Measurements from ENCODE around the gene HDHD5. TPM values are rescaled to one million over a fixed set of nuclear protein-coding genes. Genes with fewer than 3 reads are reported as not detected.

The HDHD5 gene
- total RNA-seq, 2 donors from 2014 or later, result 39.4 to 53.0 TPM

GRCh38 chr22:17115945-17116565 is 43.0 kb downstream of the HDHD5 start:
- Histone ChIP-seq H3K36me3 (ENCODE audit: control insufficient read depth, insufficient read depth, low read length) (no peaks in the 10 kb centered on the region), H3K4me3 (ENCODE audit: low read length) (peak overlapping the region; percentile 64), H3K9me3 (ENCODE audit: control insufficient read depth, low read length) (no peaks in the 10 kb centered on the region), H3K4me1 (ENCODE audit: control insufficient read depth, insufficient read depth, low read length) (peaks cover 19% of the 10 kb centered on the region), H3K9ac (ENCODE audit: extremely low read depth, low read length, poor library complexity, severe bottlenecking) (no peak overlapping the region), H3K27ac (ENCODE audit: low read depth, low read length) (no peak overlapping the region), H3K27me3 (ENCODE audit: control insufficient read depth, insufficient read depth, low read length, poor library complexity, severe bottlenecking) (no peaks in the 10 kb centered on the region)
- no peak for DNase-seq
- no peaks in the 10 kb centered on the region for H3K9me3 Mint-ChIP-seq
- H3K4me3 Mint-ChIP-seq, result no peak overlapping the region
- H3K4me1 Mint-ChIP-seq, result peaks cover 29% of the 10 kb centered on the region
- no peaks in the 10 kb centered on the region for H3K36me3 Mint-ChIP-seq (ENCODE audit: low read depth)
- peak overlapping the region; percentile 90 for H3K27ac Mint-ChIP-seq
- 89 to 90% methylated on average over 3 to 5 of the region's 5 CpGs for WGBS, 2 experiments (ENCODE audit: insufficient coverage in 1 of 2, insufficient read length in 1 of 2)
- peaks cover 9% of the 10 kb centered on the region for H3K27me3 Mint-ChIP-seq (ENCODE audit: insufficient read depth)
- no peak for TF ChIP-seq CTCF (conservative IDR thresholded peaks at IDR 0.05)

GRCh38 chr22:17115236-17115635 is 43.8 kb downstream of the HDHD5 start:
- H3K9ac ChIP-seq (ENCODE audit: extremely low read depth, low read length, poor library complexity, severe bottlenecking), result no peak overlapping the region
- H3K9me3 Mint-ChIP-seq, result no peaks in the 10 kb centered on the region
- H3K4me1 Mint-ChIP-seq, result peaks cover 29% of the 10 kb centered on the region
- H3K27ac ChIP-seq (ENCODE audit: low read depth, low read length), result no peak overlapping the region
- H3K27me3 ChIP-seq (ENCODE audit: control insufficient read depth, insufficient read depth, low read length, poor library complexity, severe bottlenecking), result no peaks in the 10 kb centered on the region
- no peaks in the 10 kb centered on the region for H3K9me3 ChIP-seq (ENCODE audit: control insufficient read depth, low read length)
- H3K36me3 ChIP-seq (ENCODE audit: control insufficient read depth, insufficient read depth, low read length), result no peaks in the 10 kb centered on the region
- H3K4me1 ChIP-seq (ENCODE audit: control insufficient read depth, insufficient read depth, low read length), result peaks cover 19% of the 10 kb centered on the region
- H3K4me3 ChIP-seq (ENCODE audit: low read length), result no peak overlapping the region
- H3K4me3 Mint-ChIP-seq, result no peak overlapping the region
- H3K27me3 Mint-ChIP-seq (ENCODE audit: insufficient read depth), result peaks cover 9% of the 10 kb centered on the region
- no peaks in the 10 kb centered on the region for H3K36me3 Mint-ChIP-seq (ENCODE audit: low read depth)
- WGBS, 2 experiments (ENCODE audit: insufficient coverage in 1 of 2, insufficient read length in 1 of 2), result 70 to 83% methylated on average over 2 to 4 of the region's 4 CpGs
- no peak overlapping the region for H3K27ac Mint-ChIP-seq
- TF ChIP-seq CTCF (conservative IDR thresholded peaks at IDR 0.05), result no peak
- no peak for DNase-seq

- no peaks in the 10 kb centered on the region for H3K9me3 Mint-ChIP-seq
- peaks cover 1% of the 10 kb centered on the region for H3K36me3 Mint-ChIP-seq (ENCODE audit: low read depth)
- H3K27ac Mint-ChIP-seq, result no peak overlapping the region
- H3K4me1 Mint-ChIP-seq, result peaks cover 29% of the 10 kb centered on the region
- H3K27me3 Mint-ChIP-seq (ENCODE audit: insufficient read depth), result peaks cover 8% of the 10 kb centered on the region
- H3K9ac ChIP-seq (ENCODE audit: extremely low read depth, low read length, poor library complexity, severe bottlenecking), result no peak overlapping the region
- peaks cover 19% of the 10 kb centered on the region for H3K4me1 ChIP-seq (ENCODE audit: control insufficient read depth, insufficient read depth, low read length)
- no peaks in the 10 kb centered on the region for H3K9me3 ChIP-seq (ENCODE audit: control insufficient read depth, low read length)
- no peak overlapping the region for H3K4me3 ChIP-seq (ENCODE audit: low read length)
- WGBS, 2 experiments (ENCODE audit: insufficient coverage in 1 of 2, insufficient read length in 1 of 2), result 92 to 94% methylated on average over 8 of the region's 9 CpGs
- DNase-seq, result no peak
- H3K27me3 ChIP-seq (ENCODE audit: control insufficient read depth, insufficient read depth, low read length, poor library complexity, severe bottlenecking), result no peaks in the 10 kb centered on the region
- peaks cover 2% of the 10 kb centered on the region for H3K36me3 ChIP-seq (ENCODE audit: control insufficient read depth, insufficient read depth, low read length)
- TF ChIP-seq CTCF (conservative IDR thresholded peaks at IDR 0.05), result no peak
- H3K27ac ChIP-seq (ENCODE audit: low read depth, low read length), result no peak overlapping the region
- no peak overlapping the region for H3K4me3 Mint-ChIP-seq
Observed at GRCh38 chr22:17114898-17115235, 44.2 kb downstream of the HDHD5 start.

Measured in endodermal cell (in vitro differentiated cells).